Immature natural killer cell (primary cell): ENCODE measurements around the gene KRT40. TPM values are rescaled to one million over a fixed set of nuclear protein-coding genes. Genes with fewer than 3 reads are reported as not detected.
"Not testable (repeated sequence)": the region's sequence is repeated elsewhere in the genome, so short reads cannot be mapped to it uniquely, and the experiment has no call there.

Source experiments
- DNase-seq, 3 donors: peaks; one replicate each; pipeline ENCODE4 v3.0.0; 2022; ENCODE audit warnings: mixed read lengths in 1 of 3
- H3K27ac Mint-ChIP-seq, 6 donors: one replicate each; pipeline ENCODE4 v1.8.0; 2020; ENCODE audit warnings: mixed read lengths in 6 of 6, mild to moderate bottlenecking in 5 of 6, inconsistent platforms in 4 of 6, moderate library complexity in 3 of 6
- H3K27me3 Mint-ChIP-seq, 3 donors: one replicate each; pipeline ENCODE4 v1.8.0; 2020 to 2021; ENCODE audit warnings: low read depth in 3 of 3, mild to moderate bottlenecking in 3 of 3, mixed read lengths in 3 of 3, moderate library complexity in 3 of 3, inconsistent platforms in 1 of 3
- H3K36me3 Mint-ChIP-seq, 3 donors: one replicate each; pipeline ENCODE4 v1.8.0; 2020; ENCODE audit warnings: mixed read lengths in 3 of 3, inconsistent platforms in 2 of 3, mild to moderate bottlenecking in 2 of 3
- H3K4me1 Mint-ChIP-seq, 2 donors: one replicate each; pipeline ENCODE4 v1.8.0; 2020; ENCODE audit warnings: inconsistent platforms in 2 of 2, mild to moderate bottlenecking in 2 of 2, mixed read lengths in 2 of 2, moderate library complexity in 1 of 2
- H3K4me3 Mint-ChIP-seq, 5 donors: one replicate each; pipeline ENCODE4 v1.8.0; 2020; ENCODE audit warnings: mild to moderate bottlenecking in 5 of 5, mixed read lengths in 5 of 5, inconsistent platforms in 3 of 5, moderate library complexity in 3 of 5
- H3K9me3 Mint-ChIP-seq, 6 donors: one replicate each; pipeline ENCODE4 v1.8.0; 2020; ENCODE audit warnings: mild to moderate bottlenecking in 6 of 6, mixed read lengths in 6 of 6, inconsistent platforms in 4 of 6, moderate library complexity in 3 of 6
- polyA plus RNA-seq, 3 donors: library from polyadenylated mRNA; unstranded; fragments of 300-500 nt; fragmentation: Illumina TruSeq; gene quantifications; one replicate each; pipeline ENCODE4 v1.2.3, GENCODE V29; 2021

The KRT40 gene
- polyA plus RNA-seq, 3 donors from 2014 or later = not detected

GRCh38 chr17:41009936-41010335 is 25.8 kb upstream of the KRT40 start:
- Mint-ChIP-seq H3K27me3 (peaks cover 0 to 5% (median 2%) of the 10 kb centered on the region in 3 donors), H3K27ac (no peak overlapping the region), H3K4me3 (no peak overlapping the region), H3K4me1 (no peaks in the 10 kb centered on the region), H3K9me3 (no peaks in the 10 kb centered on the region), H3K36me3 (no peaks in the 10 kb centered on the region)
- DNase-seq = no peak

- H3K4me3 Mint-ChIP-seq = no peak overlapping the region
- no peaks in the 10 kb centered on the region for H3K36me3 Mint-ChIP-seq
- H3K27me3 Mint-ChIP-seq = peaks cover 0 to 2% (median 2%) of the 10 kb centered on the region in 3 donors
- H3K9me3 Mint-ChIP-seq = peaks cover 0 to 2% (median 0%) of the 10 kb centered on the region in 6 donors
- H3K4me1 Mint-ChIP-seq = no peaks in the 10 kb centered on the region
- no peak overlapping the region for H3K27ac Mint-ChIP-seq
- DNase-seq = no peak
These were observed 25.2 kb upstream of the KRT40 start for GRCh38 chr17:41009301-41009760.

GRCh38 chr17:41008811-41009210 is 24.7 kb upstream of the KRT40 start, which contains the start of gene KRTAP3-1:
Gene KRTAP3-1, minus strand, starts transcription at chr17:41009128. Its CDS starts 54 bp downstream, at chr17:41009074.
- DNase-seq = no peak
- no peaks in the 10 kb centered on the region for H3K4me1 Mint-ChIP-seq
- no peaks in the 10 kb centered on the region for H3K36me3 Mint-ChIP-seq
- H3K27ac Mint-ChIP-seq = no peak within 1 kb of the TSS
- H3K9me3 Mint-ChIP-seq = peaks cover 0 to 2% (median 0%) of the 10 kb centered on the region in 6 donors
- H3K27me3 Mint-ChIP-seq = peaks cover 0 to 4% (median 2%) of the 10 kb centered on the region in 3 donors
- no peak within 1 kb of the TSS for H3K4me3 Mint-ChIP-seq

- Mint-ChIP-seq H3K4me3 (no peak overlapping the region), H3K36me3 (no peaks in the 10 kb centered on the region), H3K27me3 (peaks cover 2 to 15% (median 3%) of the 10 kb centered on the region in 3 donors), H3K27ac (no peak overlapping the region), H3K4me1 (no peaks in the 10 kb centered on the region), H3K9me3 (peaks cover 0 to 2% (median 0%) of the 10 kb centered on the region in 6 donors)
- no peak for DNase-seq
These were observed 20.3 kb upstream of the KRT40 start for GRCh38 chr17:41004397-41004796.

GRCh38 chr17:41003926-41004325 is 19.8 kb upstream of the KRT40 start:
- DNase-seq = no peak
- H3K27ac Mint-ChIP-seq = no peak overlapping the region
- H3K27me3 Mint-ChIP-seq = peaks cover 2 to 17% (median 3%) of the 10 kb centered on the region in 3 donors
- peaks cover 0 to 5% (median 0%) of the 10 kb centered on the region in 6 donors for H3K9me3 Mint-ChIP-seq
- H3K4me1 Mint-ChIP-seq = no peaks in the 10 kb centered on the region
- H3K4me3 Mint-ChIP-seq = no peak overlapping the region
- H3K36me3 Mint-ChIP-seq = no peaks in the 10 kb centered on the region

GRCh38 chr17:41002814-41003213 is 18.7 kb upstream of the KRT40 start:
- Mint-ChIP-seq H3K27ac (no peak overlapping the region), H3K4me3 (no peak overlapping the region), H3K27me3 (peaks cover 2 to 20% (median 5%) of the 10 kb centered on the region in 3 donors), H3K36me3 (no peaks in the 10 kb centered on the region), H3K9me3 (peaks cover 0 to 8% (median 0%) of the 10 kb centered on the region in 6 donors), H3K4me1 (no peaks in the 10 kb centered on the region)
- DNase-seq = no peak

- H3K27ac Mint-ChIP-seq = no peak overlapping the region
- H3K36me3 Mint-ChIP-seq = no peaks in the 10 kb centered on the region
- H3K4me3 Mint-ChIP-seq = no peak overlapping the region
- no peaks in the 10 kb centered on the region for H3K4me1 Mint-ChIP-seq
- peaks cover 0 to 8% (median 0%) of the 10 kb centered on the region in 6 donors for H3K9me3 Mint-ChIP-seq
- DNase-seq = no peak
- H3K27me3 Mint-ChIP-seq = peaks cover 2 to 22% (median 8%) of the 10 kb centered on the region in 3 donors
These were observed 17.7 kb upstream of the KRT40 start for GRCh38 chr17:41001795-41002194.

- H3K27ac Mint-ChIP-seq, DNase-seq: not testable (repeated sequence)
These were observed 15.4 kb upstream of the KRT40 start, which contains the start of gene KRTAP3-2 for GRCh38 chr17:40999563-40999962. Gene KRTAP3-2, minus strand, starts transcription at chr17:40999906. Its CDS starts 53 bp downstream, at chr17:40999853.

GRCh38 chr17:40997361-40997760 is 13.2 kb upstream of the KRT40 start:
- no peaks in the 10 kb centered on the region for H3K4me1 Mint-ChIP-seq
- H3K27ac Mint-ChIP-seq = no peak overlapping the region
- DNase-seq = no peak
- H3K9me3 Mint-ChIP-seq = peaks cover 0 to 5% (median 0%) of the 10 kb centered on the region in 6 donors
- H3K36me3 Mint-ChIP-seq = no peaks in the 10 kb centered on the region
- H3K27me3 Mint-ChIP-seq = peaks cover 8 to 26% (median 18%) of the 10 kb centered on the region in 3 donors
- H3K4me3 Mint-ChIP-seq = no peak overlapping the region

More at GRCh38 chr17:40999563-40999962, 15.4 kb upstream of the KRT40 start, which contains the start of gene KRTAP3-2:
- not testable (repeated sequence) for H3K9me3 Mint-ChIP-seq, H3K4me3 Mint-ChIP-seq, H3K4me1 Mint-ChIP-seq, H3K36me3 Mint-ChIP-seq
- H3K27me3 Mint-ChIP-seq = peaks cover 8 to 28% (median 8%) of the 10 kb centered on the region in 3 donors

GRCh38 chr17:40996829-40997228 is 12.7 kb upstream of the KRT40 start:
- Mint-ChIP-seq H3K27ac (no peak overlapping the region), H3K4me3 (no peak overlapping the region), H3K9me3 (peaks cover 0 to 5% (median 0%) of the 10 kb centered on the region in 6 donors), H3K27me3 (peaks cover 8 to 25% (median 18%) of the 10 kb centered on the region in 3 donors), H3K36me3 (no peaks in the 10 kb centered on the region), H3K4me1 (no peaks in the 10 kb centered on the region)
- DNase-seq = no peak

- H3K27ac Mint-ChIP-seq = no peak overlapping the region
- no peak overlapping the region for H3K4me3 Mint-ChIP-seq
- no peaks in the 10 kb centered on the region for H3K36me3 Mint-ChIP-seq
- no peaks in the 10 kb centered on the region for H3K4me1 Mint-ChIP-seq
- peaks cover 0 to 5% (median 0%) of the 10 kb centered on the region in 6 donors for H3K9me3 Mint-ChIP-seq
- peaks cover 8 to 22% (median 15%) of the 10 kb centered on the region in 3 donors for H3K27me3 Mint-ChIP-seq
- DNase-seq = no peak
These were observed 11.0 kb upstream of the KRT40 start for GRCh38 chr17:40995116-40995515.

- Mint-ChIP-seq H3K27ac (no peak within 1 kb of the TSS), H3K4me1 (no peaks in the 10 kb centered on the region), H3K4me3 (no peak within 1 kb of the TSS), H3K36me3 (no peaks in the 10 kb centered on the region), H3K9me3 (peaks cover 0 to 2% (median 0%) of the 10 kb centered on the region in 6 donors), H3K27me3 (peaks cover 8 to 18% (median 15%) of the 10 kb centered on the region in 3 donors)
- DNase-seq = no peak
These were observed 9.7 kb upstream of the KRT40 start, which contains the start of gene KRTAP3-3 for GRCh38 chr17:40993839-40994238. Gene KRTAP3-3, minus strand, starts transcription at chr17:40994164. Its CDS starts 67 bp downstream, at chr17:40994097.

GRCh38 chr17:40993084-40993483 is 9.0 kb upstream of the KRT40 start:
- H3K9me3 Mint-ChIP-seq = no peaks in the 10 kb centered on the region
- no peak overlapping the region for H3K27ac Mint-ChIP-seq
- DNase-seq = no peak
- H3K27me3 Mint-ChIP-seq = peaks cover 8 to 16% (median 14%) of the 10 kb centered on the region in 3 donors
- no peaks in the 10 kb centered on the region for H3K4me1 Mint-ChIP-seq
- H3K4me3 Mint-ChIP-seq = no peak overlapping the region
- no peaks in the 10 kb centered on the region for H3K36me3 Mint-ChIP-seq

- H3K27ac Mint-ChIP-seq = no peak overlapping the region
- no peak overlapping the region for H3K4me3 Mint-ChIP-seq
- H3K36me3 Mint-ChIP-seq = no peaks in the 10 kb centered on the region
- H3K4me1 Mint-ChIP-seq = no peaks in the 10 kb centered on the region
- DNase-seq = no peak
- peaks cover 8 to 16% (median 12%) of the 10 kb centered on the region in 3 donors for H3K27me3 Mint-ChIP-seq
- no peaks in the 10 kb centered on the region for H3K9me3 Mint-ChIP-seq
These were observed 8.5 kb upstream of the KRT40 start for GRCh38 chr17:40992666-40993065.

- DNase-seq = no peak
- Mint-ChIP-seq H3K4me1 (no peaks in the 10 kb centered on the region), H3K4me3 (no peak overlapping the region), H3K9me3 (no peaks in the 10 kb centered on the region), H3K27me3 (peaks cover 0 to 2% (median 2%) of the 10 kb centered on the region in 3 donors), H3K36me3 (no peaks in the 10 kb centered on the region), H3K27ac (no peak overlapping the region)
These were observed 2.8 kb upstream of the KRT40 start for GRCh38 chr17:40986920-40987319.
